MG63 (cell line): ENCODE results near the gene PFKFB3. TPM values are rescaled to one million over a fixed set of nuclear protein-coding genes. Genes with fewer than 3 reads are reported as not detected.
"Not testable (repeated sequence)": the region's sequence is repeated elsewhere in the genome, so short reads cannot be mapped to it uniquely, and the experiment has no call there.

Experiments used
- DNase-seq: peaks from one replicate; pipeline ENCODE4 v3.0.0-alpha.2; 2020
- H3K27me3 ChIP-seq: fragments of 250-450 bp; sonication (Bioruptor Pico); 2 replicates; pipeline ENCODE4 v1.5.1; 2020; ENCODE audit warnings: mild to moderate bottlenecking, moderate library complexity
- H3K36me3 ChIP-seq: fragments of 250-450 bp; sonication (Bioruptor Pico); 2 replicates; pipeline ENCODE4 v1.5.1; 2020; ENCODE audit warnings: mild to moderate bottlenecking, moderate library complexity
- H3K4me3 ChIP-seq: fragments of 250-450 bp; sonication (Bioruptor Pico); 2 replicates; pipeline ENCODE4 v1.5.1; 2020; ENCODE audit warnings: mild to moderate bottlenecking, moderate library complexity
- H3K9me3 ChIP-seq: fragments of 250-450 bp; sonication (Bioruptor Pico); 2 replicates; pipeline ENCODE4 v1.5.1; 2020; ENCODE audit warnings: mild to moderate bottlenecking, moderate library complexity
- total RNA-seq: library from RNA; depleted of rRNA; stranded (reverse); fragments of >200 nt; shearing (Covaris generic); gene quantifications from 2 replicates; pipeline ENCODE4 v1.2.3, GENCODE V29; 2014; ENCODE audit warnings: low replicate concordance

Gene PFKFB3
- total RNA-seq, 1 experiment from 2014 or later, result 7.8 TPM

DNA sequence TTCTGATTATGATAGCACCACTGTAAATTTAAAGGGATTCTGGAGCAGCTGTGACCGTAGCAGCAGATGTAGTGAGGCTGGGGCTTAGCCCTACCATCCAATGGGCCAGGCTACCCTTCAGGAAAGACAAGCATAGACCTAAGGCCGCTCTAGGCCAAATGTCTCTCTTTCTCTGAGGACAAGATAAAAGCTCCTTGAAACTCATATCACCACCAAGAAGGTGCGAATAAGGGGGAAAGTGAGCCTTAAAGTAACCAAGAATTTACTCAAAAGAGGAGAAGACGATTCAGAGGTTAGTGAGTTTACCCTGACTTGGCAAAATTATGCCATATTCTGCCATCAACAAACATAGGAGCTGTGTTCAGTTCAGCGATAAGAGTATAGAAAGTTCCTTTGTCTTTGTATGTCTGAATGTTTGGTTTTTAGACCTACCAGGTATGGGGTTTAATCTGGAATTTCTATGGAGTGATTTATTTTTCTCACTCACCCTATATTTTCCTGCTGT lies 79.8 kb downstream of the PFKFB3 start:
- Histone ChIP-seq H3K9me3 (no peaks in the 10 kb centered on the region), H3K4me3 (no peak overlapping the region)
- no peak for DNase-seq

DNA sequence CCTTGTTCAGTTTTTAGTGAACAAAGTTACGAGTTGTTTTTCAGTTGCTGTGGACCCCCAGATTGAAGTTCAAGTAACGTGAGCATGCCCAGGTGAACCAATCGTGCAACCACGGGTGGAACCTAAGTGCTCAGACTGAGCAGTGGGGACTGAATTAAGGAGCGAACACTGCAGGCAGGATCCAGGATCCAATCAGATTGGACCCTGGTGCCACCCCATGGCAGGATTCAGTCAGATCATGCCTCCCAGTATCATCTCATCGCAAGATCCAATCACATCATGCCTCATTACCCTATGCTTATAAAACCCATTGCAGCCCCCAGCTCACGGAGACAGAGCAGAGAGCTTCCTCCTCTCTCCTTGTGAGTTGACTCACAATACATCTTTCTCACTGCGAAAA lies 80.9 kb downstream of the PFKFB3 start:
- no peaks in the 10 kb centered on the region for H3K36me3 ChIP-seq
- no peaks in the 10 kb centered on the region for H3K27me3 ChIP-seq
- no peak overlapping the region for H3K4me3 ChIP-seq
- no peaks in the 10 kb centered on the region for H3K9me3 ChIP-seq
- DNase-seq, result no peak

More for the DNA sequence above, 79.8 kb downstream of the PFKFB3 start:
- Histone ChIP-seq H3K36me3 (no peaks in the 10 kb centered on the region), H3K27me3 (no peaks in the 10 kb centered on the region)

DNA sequence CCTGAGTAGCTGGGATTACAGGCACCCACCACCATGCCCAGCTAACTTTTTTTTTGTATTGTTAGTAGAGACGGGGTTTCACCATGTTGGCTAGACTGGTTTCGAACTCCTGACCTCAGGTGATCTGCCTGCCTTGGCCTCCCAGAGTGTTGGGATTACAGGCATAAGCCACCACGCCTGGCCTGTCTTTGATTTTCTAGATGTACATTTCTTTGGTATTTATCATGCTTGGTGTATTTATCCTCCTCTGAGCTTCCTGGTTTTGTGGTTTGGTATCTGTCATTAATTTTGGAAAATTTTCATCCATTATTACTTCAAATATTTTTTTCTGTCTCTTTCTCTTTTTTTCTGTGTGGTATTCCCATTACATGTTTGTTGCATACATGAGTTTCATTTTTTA lies 87.9 kb downstream of the PFKFB3 start:
- H3K9me3 ChIP-seq, DNase-seq, H3K27me3 ChIP-seq, H3K4me3 ChIP-seq, H3K36me3 ChIP-seq: not testable (repeated sequence)

GRCh38 chr10:6292741-6293151 lies 90.0 kb downstream of the PFKFB3 start:
- no peaks in the 10 kb centered on the region for H3K27me3 ChIP-seq
- no peak for DNase-seq

DNA sequence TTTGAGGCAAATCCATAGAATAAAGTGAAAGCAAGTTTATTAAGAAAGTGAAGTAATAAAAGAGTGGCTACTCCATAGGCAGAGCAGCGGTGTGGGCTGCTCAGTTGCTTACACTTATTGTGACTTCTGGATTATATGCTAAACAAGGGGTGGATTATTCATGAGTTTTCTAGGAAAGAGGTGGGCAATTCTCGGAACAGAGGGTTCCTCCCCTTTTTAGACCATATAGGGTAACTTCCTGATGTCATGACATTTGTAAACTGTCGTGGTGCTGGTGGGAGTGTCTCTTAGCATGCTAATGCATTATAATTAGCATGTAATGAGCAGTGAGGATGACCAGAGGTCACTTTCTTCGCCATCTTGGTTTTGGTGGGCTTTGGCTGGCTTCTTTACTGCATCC lies 93.7 kb downstream of the PFKFB3 start:
- not testable (repeated sequence) for H3K4me3 ChIP-seq, H3K27me3 ChIP-seq

More at GRCh38 chr10:6292741-6293151, 90.0 kb downstream of the PFKFB3 start:
- Histone ChIP-seq H3K36me3 (no peaks in the 10 kb centered on the region), H3K4me3 (no peak overlapping the region), H3K9me3 (no peaks in the 10 kb centered on the region)

DNA sequence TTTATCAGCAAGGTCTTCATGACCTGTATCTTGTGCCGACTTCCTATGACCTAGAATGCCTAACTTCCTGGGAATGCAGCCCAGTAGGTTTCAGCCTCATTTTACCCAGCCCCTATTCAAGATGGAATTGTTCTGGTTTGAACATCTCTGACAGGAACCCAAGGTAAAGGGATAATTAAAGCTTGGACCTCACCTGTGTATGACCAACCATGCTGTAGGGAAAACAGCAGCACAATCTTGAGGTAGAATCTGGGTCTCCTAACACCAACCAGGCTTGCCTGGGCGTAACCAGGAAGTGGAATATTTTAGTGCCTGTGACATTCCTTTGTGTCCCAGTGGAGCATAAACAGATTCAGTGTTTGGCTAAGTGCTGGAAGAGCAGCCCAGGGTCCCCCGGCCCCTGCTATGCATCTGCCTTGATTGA lies 94.1 kb downstream of the PFKFB3 start:
- Histone ChIP-seq H3K4me3 (no peak overlapping the region), H3K27me3 (no peaks in the 10 kb centered on the region), H3K36me3 (no peaks in the 10 kb centered on the region), H3K9me3 (no peaks in the 10 kb centered on the region)
- DNase-seq, result no peak

More for the DNA sequence above, 93.7 kb downstream of the PFKFB3 start:
- H3K9me3 ChIP-seq, H3K36me3 ChIP-seq, DNase-seq: not testable (repeated sequence)

DNA sequence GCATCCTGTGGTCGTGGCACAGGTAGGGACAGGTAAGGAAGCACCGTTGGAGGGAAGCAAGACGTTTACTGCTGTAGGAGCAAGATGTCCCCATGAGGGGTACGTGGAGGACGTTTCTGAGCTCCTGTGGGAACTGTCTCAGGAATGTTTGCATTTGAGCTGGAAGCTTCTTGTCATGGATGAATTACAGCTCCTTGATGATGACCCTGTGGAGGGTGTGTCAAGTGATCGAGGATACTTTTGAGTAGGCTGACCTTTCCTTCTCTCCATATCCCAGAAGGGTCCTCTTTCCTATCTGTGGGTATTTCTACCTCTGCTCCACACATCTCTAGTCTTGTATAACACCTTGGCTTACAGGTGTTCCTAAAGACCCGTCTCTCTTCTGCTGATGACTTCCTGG lies 94.8 kb downstream of the PFKFB3 start:
- Histone ChIP-seq H3K36me3 (no peaks in the 10 kb centered on the region), H3K4me3 (no peak overlapping the region), H3K27me3 (no peaks in the 10 kb centered on the region), H3K9me3 (no peaks in the 10 kb centered on the region)
- no peak for DNase-seq

GRCh38 chr10:6297951-6298381 lies 95.2 kb downstream of the PFKFB3 start:
- no peaks in the 10 kb centered on the region for H3K36me3 ChIP-seq
- H3K4me3 ChIP-seq, result no peak overlapping the region
- DNase-seq, result peak; percentile 29
- no peaks in the 10 kb centered on the region for H3K27me3 ChIP-seq
- H3K9me3 ChIP-seq, result no peaks in the 10 kb centered on the region

DNA sequence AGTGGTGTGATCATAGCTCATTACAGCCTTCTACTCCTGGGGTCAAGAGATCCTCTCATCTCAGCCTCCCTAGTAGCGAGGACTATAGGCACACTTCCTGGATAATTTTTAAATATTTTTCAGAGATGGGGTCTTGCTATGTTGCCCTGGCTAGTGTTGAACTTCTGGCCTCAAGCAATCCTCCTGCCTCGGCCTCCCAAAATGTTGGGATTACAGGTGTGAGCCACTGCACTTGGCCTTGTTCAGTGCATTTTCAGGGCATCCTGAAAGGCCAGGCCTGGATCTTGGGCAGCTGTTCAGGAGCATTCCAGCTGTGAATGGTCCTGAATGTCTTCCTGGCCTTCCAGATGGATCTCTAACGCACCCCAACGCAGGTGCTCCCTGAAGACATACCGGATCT lies 95.7 kb downstream of the PFKFB3 start:
- H3K27me3 ChIP-seq, result no peaks in the 10 kb centered on the region

DNA sequence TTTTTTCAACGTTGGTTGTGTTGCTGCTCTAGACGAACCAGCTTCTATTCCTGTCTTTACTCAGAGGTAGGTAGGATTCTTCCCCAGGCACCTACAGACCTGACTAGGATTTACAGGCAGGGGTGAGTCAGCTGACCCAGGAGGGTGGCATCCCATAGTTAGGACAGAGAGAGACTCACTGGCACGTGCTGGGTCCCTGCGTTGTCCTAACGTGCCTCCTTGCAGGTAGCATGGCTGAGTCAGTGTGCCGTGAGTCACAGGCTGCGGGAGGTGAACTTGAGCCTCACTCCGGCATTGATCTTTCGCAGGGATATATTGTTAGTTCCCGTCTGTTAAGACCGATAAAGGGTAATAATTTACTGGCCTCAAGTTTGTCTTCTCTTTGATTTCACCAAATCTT lies 96.5 kb downstream of the PFKFB3 start:
- Histone ChIP-seq H3K36me3 (no peaks in the 10 kb centered on the region), H3K4me3 (no peak overlapping the region), H3K9me3 (no peaks in the 10 kb centered on the region), H3K27me3 (no peaks in the 10 kb centered on the region)
- no peak for DNase-seq

More for the DNA sequence above, 95.7 kb downstream of the PFKFB3 start:
- DNase-seq, result no peak
- Histone ChIP-seq H3K9me3 (no peaks in the 10 kb centered on the region), H3K36me3 (no peaks in the 10 kb centered on the region), H3K4me3 (no peak overlapping the region)

GRCh38 chr10:6299743-6300105 lies 97.0 kb downstream of the PFKFB3 start:
- Histone ChIP-seq H3K27me3 (no peaks in the 10 kb centered on the region), H3K9me3 (no peaks in the 10 kb centered on the region), H3K4me3 (no peak overlapping the region), H3K36me3 (no peaks in the 10 kb centered on the region)
- DNase-seq, result no peak

- H3K4me3 ChIP-seq, result no peak overlapping the region
- no peaks in the 10 kb centered on the region for H3K9me3 ChIP-seq
- H3K36me3 ChIP-seq, result no peaks in the 10 kb centered on the region
- DNase-seq, result peak; percentile 50
- no peaks in the 10 kb centered on the region for H3K27me3 ChIP-seq
Observed at GRCh38 chr10:6300106-6300783, 97.5 kb downstream of the PFKFB3 start.

DNA sequence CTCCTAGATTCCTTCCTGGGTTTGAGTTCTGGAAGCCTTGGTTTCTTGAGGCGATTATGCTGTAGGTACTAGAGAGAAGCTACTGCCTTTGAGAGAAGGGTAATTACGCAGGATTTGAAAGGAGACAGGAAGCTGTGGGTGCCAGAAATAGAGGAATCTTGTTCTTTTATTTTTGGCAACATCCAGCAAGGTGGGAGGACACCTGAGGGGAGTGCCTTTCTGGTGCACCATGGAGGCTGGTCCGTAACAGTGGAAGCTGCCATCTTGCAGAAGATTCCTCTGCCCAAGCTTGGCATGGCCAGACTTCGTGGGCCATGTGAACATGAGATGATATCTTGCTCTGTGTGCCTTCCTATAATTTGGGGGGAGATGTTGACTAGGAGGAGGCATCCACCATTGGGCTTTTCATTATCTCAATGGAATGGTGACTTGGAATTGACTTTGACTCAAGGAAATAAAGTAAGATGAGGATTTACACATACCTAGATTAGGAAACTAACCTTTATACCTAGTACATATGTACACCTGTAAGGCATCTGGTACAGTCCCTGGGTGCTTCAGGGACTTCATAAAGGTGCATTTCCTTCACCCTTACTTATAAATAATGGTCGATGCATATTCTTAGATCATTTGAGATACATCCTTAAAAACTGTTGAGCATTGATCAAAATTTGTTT lies 98.2 kb downstream of the PFKFB3 start:
- no peak for DNase-seq
- Histone ChIP-seq H3K9me3 (no peaks in the 10 kb centered on the region), H3K36me3 (no peaks in the 10 kb centered on the region), H3K4me3 (no peak overlapping the region), H3K27me3 (no peaks in the 10 kb centered on the region)

- no peak overlapping the region for H3K4me3 ChIP-seq
- no peaks in the 10 kb centered on the region for H3K36me3 ChIP-seq
- H3K9me3 ChIP-seq, result no peaks in the 10 kb centered on the region
- no peak for DNase-seq
- H3K27me3 ChIP-seq, result no peaks in the 10 kb centered on the region
Observed at GRCh38 chr10:6301488-6302075, 98.8 kb downstream of the PFKFB3 start.
